GM23338 (cell line): ENCODE results near the gene SLC12A7. TPM values are rescaled to one million over a fixed set of nuclear protein-coding genes. Genes with fewer than 3 reads are reported as not detected.

Source experiments
- ATAC-seq: fragments of 200-7000 bp; cut with Tn5 transposase; 3 replicates; pipeline ENCODE4 v1.9.1; 2020
- DNase-seq: peaks from one replicate; pipeline ENCODE4 v3.0.0-alpha.2; 2015; ENCODE audit warnings: low spot score
- H2AFZ ChIP-seq: fragments of 200-600 bp; sonication (generic); 2 replicates; pipeline ENCODE4 v1.8.0; 2016; ENCODE audit warnings: antibody characterized with exemption, mild to moderate bottlenecking, moderate library complexity
- H3F3A ChIP-seq: fragments of 200-600 bp; sonication (generic); replicated peaks from 2 replicates; pipeline ENCODE4 v1.8.0; 2017; ENCODE audit warnings: antibody characterized with exemption, mixed run types, low read depth
- H3K27ac ChIP-seq: fragments of 200-600 bp; sonication (generic); 2 replicates; pipeline ENCODE4 v1.6.1; 2016; ENCODE audit warnings: low read depth
- H3K27me3 ChIP-seq: fragments of 200-600 bp; sonication (generic); 2 replicates; pipeline ENCODE4 v1.8.0; 2016; ENCODE audit warnings: mild to moderate bottlenecking, mixed run types, moderate library complexity; ENCODE audit not compliant: insufficient read depth
- H3K36me3 ChIP-seq: fragments of 200-600 bp; sonication (generic); 2 replicates; pipeline ENCODE4 v1.8.0; 2016; ENCODE audit warnings: mild to moderate bottlenecking; ENCODE audit not compliant: insufficient read depth
- H3K4me1 ChIP-seq: fragments of 200-600 bp; sonication (generic); 2 replicates; pipeline ENCODE4 v1.8.0; 2016; ENCODE audit warnings: mild to moderate bottlenecking, moderate library complexity; ENCODE audit not compliant: insufficient read depth
- H3K4me2 ChIP-seq: fragments of 200-600 bp; sonication (generic); 2 replicates; pipeline ENCODE4 v1.7.1; 2017; ENCODE audit warnings: mixed run types
- H3K4me3 ChIP-seq: fragments of 200-600 bp; sonication (generic); 2 replicates; pipeline ENCODE4 v1.6.1; 2016; ENCODE audit warnings: mixed run types
- H3K79me2 ChIP-seq: fragments of 200-600 bp; sonication (generic); replicated peaks from 2 replicates; pipeline ENCODE4 v1.8.0; 2017; ENCODE audit warnings: mild to moderate bottlenecking; ENCODE audit not compliant: insufficient read depth
- H3K9me2 ChIP-seq: fragments of 200-600 bp; sonication (generic); 2 replicates; pipeline ENCODE4 v1.8.0; 2017; ENCODE audit not compliant: insufficient read depth
- H4K20me1 ChIP-seq: fragments of 200-600 bp; sonication (generic); replicated peaks from 2 replicates; pipeline ENCODE4 v1.8.0; 2017; ENCODE audit warnings: mild to moderate bottlenecking; ENCODE audit not compliant: insufficient read depth
- H3K27ac Mint-ChIP-seq: 2 replicates; pipeline ENCODE4 v1.8.0; 2020; ENCODE audit warnings: inconsistent platforms, mild to moderate bottlenecking, moderate library complexity, mixed read lengths
- H3K27me3 Mint-ChIP-seq: 3 replicates; pipeline ENCODE4 v1.8.0; 2022; ENCODE audit warnings: low read depth, mild to moderate bottlenecking, moderate library complexity, mixed read lengths, inconsistent platforms; ENCODE audit not compliant: insufficient read depth, poor library complexity
- H3K36me3 Mint-ChIP-seq: 3 replicates; pipeline ENCODE4 v1.8.0; 2021; ENCODE audit warnings: low read depth, mild to moderate bottlenecking, inconsistent platforms, moderate library complexity, mixed read lengths
- H3K4me1 Mint-ChIP-seq: 3 replicates; pipeline ENCODE4 v1.8.0; 2020; ENCODE audit warnings: mild to moderate bottlenecking, inconsistent platforms, mixed read lengths
- H3K4me3 Mint-ChIP-seq: 3 replicates; pipeline ENCODE4 v1.8.0; 2021; ENCODE audit warnings: moderate library complexity, mild to moderate bottlenecking, inconsistent platforms, mixed read lengths
- H3K9me3 Mint-ChIP-seq: 3 replicates; pipeline ENCODE4 v1.8.0; 2020; ENCODE audit warnings: moderate library complexity, mild to moderate bottlenecking, inconsistent platforms, mixed read lengths
- CREB1 ChIP-seq: fragments of 250-450 bp; sonication (Bioruptor Pico); IDR thresholded peaks from 2 replicates; pipeline ENCODE4 v1.5.0; 2020; ENCODE audit warnings: low read depth, mild to moderate bottlenecking, moderate library complexity
- CTCF ChIP-seq, 2 experiments: fragments of 200-600 bp in 1 of 2; sonication (generic) in 1 of 2; conservative IDR thresholded peaks; 2 replicates each; pipeline versions ENCODE4 v1.5.1 to v1.6.1; 2016 to 2017; ENCODE audit warnings: antibody characterized with exemption in 2 of 2, low read depth in 2 of 2, mild to moderate bottlenecking in 2 of 2, moderate library complexity in 1 of 2
- EZH2phosphoT487 ChIP-seq: fragments of 200-600 bp; sonication (generic); IDR thresholded peaks from one replicate; pipeline ENCODE4 v1.8.1; 2018; ENCODE audit warnings: antibody characterized with exemption; ENCODE audit not compliant: unreplicated experiment
- JUNB ChIP-seq: IDR thresholded peaks from one replicate; pipeline ENCODE4 v1.6.1; 2016; ENCODE audit warnings: antibody characterized with exemption; ENCODE audit not compliant: unreplicated experiment
- NANOG ChIP-seq: IDR thresholded peaks from 2 replicates; pipeline ENCODE4 v1.6.1; 2016; ENCODE audit warnings: antibody characterized with exemption, borderline replicate concordance
- REST ChIP-seq: IDR thresholded peaks from one replicate; pipeline ENCODE4 v1.6.1; 2018; ENCODE audit warnings: antibody characterized with exemption; ENCODE audit not compliant: unreplicated experiment
- STAT1 ChIP-seq: IDR thresholded peaks from one replicate; pipeline ENCODE4 v1.6.1; 2016; ENCODE audit warnings: antibody characterized with exemption; ENCODE audit not compliant: unreplicated experiment
- ZNF114 ChIP-seq: fragments of 250-450 bp; sonication (Bioruptor Pico); IDR thresholded peaks from 2 replicates; pipeline ENCODE4 v1.5.0; 2020; ENCODE audit warnings: mild to moderate bottlenecking, moderate library complexity
- polyA plus RNA-seq: library from polyadenylated mRNA; unstranded; fragments of >200 nt; fragmentation: Nextera tagmentation; extraction: Ambion mirVana; gene quantifications from 2 replicates; pipeline ENCODE4 v1.2.1, GENCODE V29; 2016
- total RNA-seq: library from RNA; depleted of rRNA; stranded (reverse); fragments of >200 nt; shearing (Covaris generic); gene quantifications from 2 replicates; pipeline ENCODE4 v1.2.3, GENCODE V29; 2014
- TF ChIP-seq, protein P1 (sequence below): IDR thresholded peaks from 2 replicates; pipeline ENCODE4 v1.6.1; 2016; ENCODE audit warnings: antibody characterized with exemption

SLC12A7 gene
- total and polyA plus RNA-seq, 2 experiments from 2014 or later: 7.4 to 32.2 TPM

DNA sequence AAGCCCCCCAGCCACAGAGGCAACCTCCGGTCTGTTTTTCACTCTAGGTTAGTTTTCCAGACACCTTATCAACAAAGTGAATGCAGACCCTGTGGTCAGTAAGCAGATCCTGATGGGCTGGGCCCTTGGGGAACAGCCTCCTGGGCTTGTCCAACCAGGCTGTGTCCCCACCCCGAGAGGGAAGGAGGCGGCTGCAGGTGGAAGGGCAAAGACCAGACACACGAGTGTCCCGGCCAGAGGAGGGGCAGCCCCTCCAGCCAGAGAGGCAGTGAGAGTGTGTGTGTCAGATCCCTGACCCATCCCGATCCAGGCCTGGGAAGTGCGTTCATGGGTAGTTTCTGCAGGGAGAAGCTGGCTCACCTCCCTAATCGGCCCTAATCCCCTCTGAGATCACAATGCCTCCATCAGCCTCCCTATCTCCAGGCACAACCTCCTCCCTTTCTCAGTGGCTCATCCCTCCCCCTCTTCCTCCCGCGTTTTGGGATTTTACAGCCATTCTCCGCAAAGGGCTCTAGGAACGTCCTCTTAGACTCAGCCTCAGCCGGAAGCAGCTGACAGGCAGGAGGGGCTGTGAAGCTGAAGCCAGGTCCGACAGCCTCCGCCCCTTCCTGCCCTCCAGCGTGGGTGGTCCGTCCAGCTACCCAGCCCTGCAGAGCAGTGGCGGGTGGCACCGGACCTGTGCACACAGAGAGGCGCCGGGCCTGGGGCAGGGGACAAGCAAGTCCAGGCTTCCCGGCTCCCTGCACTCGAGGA lies 9.7 kb downstream of the SLC12A7 start:
- ATAC-seq (peak; percentile 1), DNase-seq (no peak)
- peaks cover 5% of the 10 kb centered on the region; the same call in 2 of the 3 replicates for H3K36me3 Mint-ChIP-seq
- H3K4me1 Mint-ChIP-seq: peaks cover 75% of the 10 kb centered on the region
- H3K4me3 Mint-ChIP-seq: peak overlapping the region; percentile 37
- H3K27ac ChIP-seq: 0 out of 2 replicates have a peak overlapping the region, but pooled peaks have one; percentile 39
- peaks cover 87% of the 10 kb centered on the region for H3K79me2 ChIP-seq
- no peaks in the 10 kb centered on the region for H3K36me3 ChIP-seq
- 0 out of 2 replicates have a peak, but pooled peaks cover 7% of the 10 kb centered on the region for H3F3A ChIP-seq
- peaks cover 53% of the 10 kb centered on the region for H3K4me1 ChIP-seq
- TF ChIP-seq CREB1 (CRISPR knock-in tag): no peak
- TF ChIP-seq NANOG: no peak
- no peak for TF ChIP-seq JUNB
- no peak for TF ChIP-seq CTCF (conservative IDR thresholded peaks at IDR 0.05; ENCODE audit: low read depth in 2 of 2)
- no peak for TF ChIP-seq REST
- TF ChIP-seq, protein P1, sequence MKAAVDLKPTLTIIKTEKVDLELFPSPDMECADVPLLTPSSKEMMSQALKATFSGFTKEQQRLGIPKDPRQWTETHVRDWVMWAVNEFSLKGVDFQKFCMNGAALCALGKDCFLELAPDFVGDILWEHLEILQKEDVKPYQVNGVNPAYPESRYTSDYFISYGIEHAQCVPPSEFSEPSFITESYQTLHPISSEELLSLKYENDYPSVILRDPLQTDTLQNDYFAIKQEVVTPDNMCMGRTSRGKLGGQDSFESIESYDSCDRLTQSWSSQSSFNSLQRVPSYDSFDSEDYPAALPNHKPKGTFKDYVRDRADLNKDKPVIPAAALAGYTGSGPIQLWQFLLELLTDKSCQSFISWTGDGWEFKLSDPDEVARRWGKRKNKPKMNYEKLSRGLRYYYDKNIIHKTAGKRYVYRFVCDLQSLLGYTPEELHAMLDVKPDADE: no peak
- no peak for TF ChIP-seq STAT1
- TF ChIP-seq EZH2phosphoT487: no peak
- no peak for TF ChIP-seq ZNF114 (CRISPR knock-in tag)
- H3K27me3 Mint-ChIP-seq: peaks cover 16% of the 10 kb centered on the region
- H3K27ac Mint-ChIP-seq: peak overlapping the region; percentile 48
- no peak overlapping the region for H3K4me3 ChIP-seq
- H3K9me3 Mint-ChIP-seq: no peaks in the 10 kb centered on the region
- no peak overlapping the region for H2AFZ ChIP-seq
- H3K4me2 ChIP-seq: peak overlapping the region; percentile 32; the same call in 1 of the 2 replicates
- H3K27me3 ChIP-seq: no peaks in the 10 kb centered on the region
- H3K9me2 ChIP-seq: no peaks in the 10 kb centered on the region
- peaks cover 6% of the 10 kb centered on the region; the same call in 1 of the 2 replicates for H4K20me1 ChIP-seq
